Activated T-helper 1 cell treated with anti-CD3 and anti-CD28 coated beads, Interleukin-12 subunit alpha, Interleukin-12 subunit beta, Interleukin-2, Interleukin-4 antibody, amounts not matched to agents 30 ng/mL and 10 ng/mL and 1 ng/mL, durations not matched to agents 14 hours and 24 hours and 36 hours (primary cell): Measurements from ENCODE around the gene TUBB2B. TPM values are rescaled to one million over a fixed set of nuclear protein-coding genes. Genes with fewer than 3 reads are reported as not detected.

Experiments
- DNase-seq: peaks from one replicate; pipeline ENCODE4 v3.0.0; 2021; ENCODE audit warnings: low spot score
- H3K27ac Mint-ChIP-seq: one replicate; pipeline ENCODE4 v1.8.0; 2021; ENCODE audit warnings: mild to moderate bottlenecking, mixed read lengths
- H3K27me3 Mint-ChIP-seq: one replicate; pipeline ENCODE4 v1.8.0; 2022; ENCODE audit warnings: mild to moderate bottlenecking, moderate library complexity, mixed read lengths; ENCODE audit not compliant: insufficient read depth
- H3K36me3 Mint-ChIP-seq: one replicate; pipeline ENCODE4 v1.8.0; 2021; ENCODE audit warnings: low read depth, mixed read lengths
- H3K4me1 Mint-ChIP-seq: one replicate; pipeline ENCODE4 v1.8.0; 2021; ENCODE audit warnings: low read depth, mixed read lengths
- H3K4me3 Mint-ChIP-seq: one replicate; pipeline ENCODE4 v1.8.0; 2021; ENCODE audit warnings: mild to moderate bottlenecking, moderate library complexity, mixed read lengths
- H3K9me3 Mint-ChIP-seq: one replicate; pipeline ENCODE4 v1.8.0; 2021; ENCODE audit warnings: mixed read lengths
- intact Hi-C: fragments of 100-400 bp; cut with micrococcal nuclease; formaldehyde crosslinking; loops from one replicate; pipeline ENCODE4 v1.15.1; 2024
- total RNA-seq: library from RNA; stranded (reverse); gene quantifications from 2 replicates; pipeline ENCODE4 v1.2.3, GENCODE V29; 2022

TUBB2B gene
- total RNA-seq, 1 donor from 2014 or later, result 0.57 TPM

DNA sequence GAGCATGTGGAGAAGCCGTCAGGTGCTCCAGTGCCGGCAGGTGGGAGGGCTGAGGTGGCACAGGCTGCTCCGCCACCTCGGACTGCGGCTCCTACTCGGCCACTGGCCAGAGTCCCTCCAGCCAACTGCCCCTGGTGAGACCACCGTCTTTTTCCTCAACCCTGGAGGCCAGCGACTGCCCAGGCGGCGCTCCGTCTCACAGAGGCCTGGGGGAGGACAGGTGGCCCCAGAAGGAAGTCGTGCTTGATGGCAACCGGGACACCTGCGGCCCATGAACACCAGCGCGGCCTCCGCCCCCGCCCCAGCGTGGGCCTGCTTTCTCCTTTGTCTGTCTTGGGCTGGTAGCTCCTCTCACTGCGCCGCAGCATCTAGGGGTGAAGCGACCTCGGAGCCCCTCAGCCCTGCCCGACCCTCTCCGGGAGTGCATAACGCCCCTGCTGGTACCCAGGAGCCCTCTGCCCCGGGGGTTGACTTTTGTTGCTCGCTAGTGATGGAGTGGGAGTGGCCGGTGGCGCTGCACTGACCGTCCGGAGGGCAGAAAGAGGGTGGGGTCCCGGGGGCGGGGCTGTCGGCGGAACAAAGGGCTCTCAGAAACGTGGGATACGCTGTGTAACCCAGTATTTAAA, 706 bp upstream of the TUBB2B start:
- no peak overlapping the region for H3K27ac Mint-ChIP-seq
- intact Hi-C loops, result loop anchor here (2.0 to 5.0 kb wide), 3 partner anchors 67 to 1851 kb away; no protein-coding TSS in a partner anchor
- H3K27me3 Mint-ChIP-seq, result peaks cover 77% of the 10 kb centered on the region
- peaks cover 46% of the 10 kb centered on the region for H3K4me1 Mint-ChIP-seq
- DNase-seq, result no peak
- H3K4me3 Mint-ChIP-seq, result peak overlapping the region; percentile 66
- no peaks in the 10 kb centered on the region for H3K36me3 Mint-ChIP-seq
- H3K9me3 Mint-ChIP-seq, result no peaks in the 10 kb centered on the region

DNA sequence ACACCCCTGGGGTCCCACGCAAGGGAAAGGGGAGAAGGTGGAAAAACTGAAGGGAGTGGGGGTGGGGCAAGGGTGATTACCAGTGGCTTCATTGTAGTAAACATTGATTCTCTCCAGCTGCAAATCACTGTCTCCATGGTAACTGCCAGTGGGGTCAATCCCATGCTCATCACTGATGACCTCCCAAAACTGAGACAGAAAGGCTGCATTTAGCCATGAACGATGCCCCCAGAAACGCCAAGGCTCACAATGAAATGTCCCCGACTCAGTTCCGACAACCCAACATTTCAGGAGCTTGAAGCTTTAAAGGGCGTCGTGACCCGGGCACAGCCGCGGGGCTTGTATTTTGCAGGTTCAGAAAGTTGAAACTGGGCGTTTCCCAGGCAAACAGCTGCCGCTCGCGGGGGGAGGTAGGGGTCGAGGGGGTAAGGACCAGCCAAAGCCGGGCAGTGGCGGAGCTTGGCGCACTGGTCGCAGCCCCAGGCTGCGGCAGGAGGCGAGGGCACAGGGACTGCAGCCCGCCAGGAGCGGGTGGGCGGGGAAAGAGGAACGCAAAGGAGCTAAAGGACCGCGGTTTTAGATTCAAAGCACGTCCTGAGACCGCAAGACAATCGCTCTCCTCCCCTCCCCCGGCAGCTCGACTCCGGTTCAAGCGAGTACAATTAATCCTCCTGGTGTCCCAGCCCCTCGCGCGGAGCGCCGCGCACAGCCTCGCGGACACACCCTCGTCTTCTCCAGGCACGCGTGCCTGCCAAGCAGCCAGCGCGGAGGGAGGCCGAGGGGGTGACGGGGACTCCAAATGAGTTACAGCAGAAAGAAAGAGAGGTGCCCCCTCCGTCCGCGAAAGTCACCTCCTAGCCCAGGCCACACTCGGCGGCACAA, 731 bp downstream of the TUBB2B start:
- Mint-ChIP-seq H3K9me3 (peaks cover 5% of the 10 kb centered on the region), H3K27ac (no peak overlapping the region), H3K36me3 (no peaks in the 10 kb centered on the region), H3K4me1 (peaks cover 38% of the 10 kb centered on the region), H3K4me3 (peak overlapping the region; percentile 71), H3K27me3 (peaks cover 72% of the 10 kb centered on the region)
- no peak for DNase-seq
- intact Hi-C loops, result loop anchor here (2.0 to 5.0 kb wide), 3 partner anchors 18 to 1849 kb away; no protein-coding TSS in a partner anchor

DNA sequence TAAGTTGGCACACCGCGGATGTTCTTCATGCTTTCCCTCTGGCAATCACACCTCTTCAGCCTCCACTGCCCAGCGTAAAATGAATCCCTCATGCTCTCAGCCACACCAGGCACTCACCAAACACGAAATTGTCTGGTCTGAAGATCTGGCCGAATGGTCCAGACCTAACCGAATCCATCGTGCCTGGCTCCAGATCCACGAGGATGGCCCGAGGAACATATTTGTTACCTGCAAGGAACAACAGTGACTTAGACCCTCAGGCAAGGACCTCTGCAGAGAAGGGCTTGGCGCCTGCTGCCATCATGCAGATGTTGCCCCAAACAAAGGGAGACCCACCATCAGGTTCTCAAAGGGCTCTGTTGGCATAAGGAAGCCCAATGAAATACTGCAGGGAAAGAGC, 1.4 kb downstream of the TUBB2B start:
- Mint-ChIP-seq H3K9me3 (peaks cover 5% of the 10 kb centered on the region), H3K4me1 (peaks cover 33% of the 10 kb centered on the region), H3K27me3 (peaks cover 65% of the 10 kb centered on the region), H3K4me3 (no peak overlapping the region), H3K36me3 (no peaks in the 10 kb centered on the region), H3K27ac (no peak overlapping the region)
- DNase-seq, result no peak
- intact Hi-C loops, result loop anchor here (2.0 to 5.0 kb wide), 3 partner anchors 17 to 1849 kb away; no protein-coding TSS in a partner anchor

DNA sequence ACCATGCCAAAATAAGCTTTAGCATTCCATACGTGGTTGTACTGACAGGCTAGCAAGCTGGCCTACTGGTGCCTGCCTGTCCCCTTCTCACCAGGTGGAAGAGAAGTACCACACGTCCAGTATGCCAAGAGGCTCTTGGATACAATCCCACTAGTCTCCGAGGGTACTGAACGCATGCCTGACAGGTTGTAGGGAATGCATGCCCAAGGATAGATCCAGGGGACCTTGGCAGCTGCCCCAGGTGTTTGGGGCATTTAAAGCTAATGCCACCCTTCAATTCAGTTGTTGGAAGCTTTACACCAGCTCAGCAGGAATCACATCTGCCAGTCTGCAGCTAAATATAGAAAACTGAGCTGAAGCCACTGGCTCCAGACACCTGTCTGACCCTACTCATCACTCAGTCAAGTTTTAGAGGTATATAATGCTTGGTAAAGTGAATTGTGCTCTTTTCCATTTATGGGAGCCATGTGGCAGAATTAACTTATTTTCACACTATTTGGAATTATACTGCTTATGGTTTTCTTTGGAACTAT, 4.9 kb downstream of the TUBB2B start:
- Mint-ChIP-seq H3K4me1 (peaks cover 11% of the 10 kb centered on the region), H3K9me3 (peaks cover 5% of the 10 kb centered on the region), H3K27me3 (peaks cover 52% of the 10 kb centered on the region), H3K36me3 (no peaks in the 10 kb centered on the region), H3K27ac (no peak overlapping the region), H3K4me3 (no peak overlapping the region)
- DNase-seq, result no peak
- intact Hi-C loops, result no loop called here

DNA sequence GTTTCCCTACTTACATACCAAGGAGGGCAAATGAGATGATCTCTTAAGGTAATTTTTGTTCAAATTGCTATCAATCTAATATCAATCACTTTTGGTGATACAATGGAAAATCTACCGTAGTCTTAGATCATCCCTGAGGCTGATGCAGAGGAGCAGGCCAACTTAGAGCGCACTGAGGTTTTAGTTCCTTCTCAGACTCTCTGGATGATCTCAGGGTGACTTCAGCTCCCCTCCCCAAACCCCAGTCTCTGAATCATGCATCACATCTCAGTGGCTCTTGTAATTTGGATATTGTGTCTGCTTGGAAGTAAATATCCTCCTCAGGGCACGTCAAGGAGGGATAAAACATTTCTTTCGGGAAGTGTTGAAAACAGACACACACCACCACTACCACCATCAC, 5.9 kb downstream of the TUBB2B start:
- peaks cover 53% of the 10 kb centered on the region for H3K27me3 Mint-ChIP-seq
- no peak for DNase-seq
- peaks cover 5% of the 10 kb centered on the region for H3K4me1 Mint-ChIP-seq
- H3K4me3 Mint-ChIP-seq, result no peak overlapping the region
- H3K9me3 Mint-ChIP-seq, result peaks cover 5% of the 10 kb centered on the region
- H3K27ac Mint-ChIP-seq, result no peak overlapping the region
- no peaks in the 10 kb centered on the region for H3K36me3 Mint-ChIP-seq
- intact Hi-C loops, result no loop called here

DNA sequence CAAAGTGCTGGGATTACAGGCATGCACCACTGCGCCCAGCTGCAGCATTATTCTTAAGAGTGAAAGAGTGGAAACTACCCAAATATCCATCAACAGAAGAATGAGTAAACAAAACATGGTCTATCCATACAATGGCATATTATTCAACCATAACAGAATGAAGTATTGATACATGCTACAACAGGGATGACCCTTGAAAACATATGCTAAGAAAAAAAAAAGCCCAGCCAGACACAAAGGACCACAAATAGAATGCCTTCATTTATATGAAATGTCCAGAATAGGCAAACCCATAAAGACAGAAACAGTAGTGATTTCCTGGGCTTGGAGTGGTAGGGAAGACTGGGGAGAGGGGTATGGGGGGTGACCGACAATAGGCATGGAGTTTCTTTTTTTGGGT, 7.1 kb downstream of the TUBB2B start:
- no peak overlapping the region for H3K27ac Mint-ChIP-seq
- intact Hi-C loops, result no loop called here

DNA sequence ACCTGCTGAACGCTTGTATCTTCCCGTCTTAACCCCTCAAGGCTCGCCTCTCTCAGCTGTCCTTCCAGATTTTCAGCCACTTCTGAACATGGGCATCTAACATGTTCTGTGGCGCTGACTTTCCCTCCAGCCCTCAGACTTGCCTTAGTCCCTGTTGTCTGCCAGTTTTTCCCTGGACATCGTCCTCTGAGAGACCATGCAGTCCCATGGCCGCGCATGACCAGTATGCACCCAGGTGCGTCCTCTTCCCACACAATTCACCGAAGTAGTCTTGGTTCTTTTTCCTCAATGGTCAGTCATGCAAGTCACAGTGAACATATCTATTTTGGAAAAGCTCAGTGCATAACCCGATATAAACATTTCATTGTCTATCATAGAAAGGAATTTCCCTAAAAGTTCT, 9.2 kb downstream of the TUBB2B start:
- Mint-ChIP-seq H3K36me3 (no peaks in the 10 kb centered on the region), H3K4me3 (no peak overlapping the region), H3K9me3 (peaks cover 5% of the 10 kb centered on the region), H3K27ac (no peak overlapping the region), H3K27me3 (peaks cover 42% of the 10 kb centered on the region), H3K4me1 (no peaks in the 10 kb centered on the region)
- DNase-seq, result no peak
- intact Hi-C loops, result no loop called here

More for the DNA sequence above, 7.1 kb downstream of the TUBB2B start:
- peaks cover 45% of the 10 kb centered on the region for H3K27me3 Mint-ChIP-seq
- peaks cover 5% of the 10 kb centered on the region for H3K9me3 Mint-ChIP-seq
- no peaks in the 10 kb centered on the region for H3K4me1 Mint-ChIP-seq
- no peak for DNase-seq
- no peak overlapping the region for H3K4me3 Mint-ChIP-seq
- no peaks in the 10 kb centered on the region for H3K36me3 Mint-ChIP-seq

DNA sequence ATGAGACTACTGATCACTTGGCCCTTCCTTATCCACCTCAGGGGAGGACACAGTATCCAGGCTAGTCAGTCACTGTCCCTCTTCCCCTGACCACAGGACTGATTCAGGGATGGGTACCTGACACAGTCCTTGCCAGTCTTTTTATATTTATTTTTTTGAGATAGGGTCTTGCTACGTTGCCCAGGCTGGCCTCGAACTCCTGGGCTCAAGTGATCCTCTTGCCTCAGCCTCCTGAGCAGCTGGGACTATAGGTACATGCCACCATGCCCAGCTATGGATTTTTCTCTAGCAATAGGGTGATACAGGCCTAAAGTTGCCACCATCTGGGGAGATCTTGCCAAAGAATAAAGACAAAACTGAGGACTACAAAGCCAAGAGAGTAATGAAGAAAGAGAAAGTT, 10.2 kb downstream of the TUBB2B start:
- H3K27me3 Mint-ChIP-seq, result peaks cover 40% of the 10 kb centered on the region
- no peaks in the 10 kb centered on the region for H3K36me3 Mint-ChIP-seq
- intact Hi-C loops, result no loop called here
- H3K4me1 Mint-ChIP-seq, result no peaks in the 10 kb centered on the region
- DNase-seq, result no peak
- H3K27ac Mint-ChIP-seq, result no peak overlapping the region
- no peak overlapping the region for H3K4me3 Mint-ChIP-seq
- H3K9me3 Mint-ChIP-seq, result peaks cover 4% of the 10 kb centered on the region

DNA sequence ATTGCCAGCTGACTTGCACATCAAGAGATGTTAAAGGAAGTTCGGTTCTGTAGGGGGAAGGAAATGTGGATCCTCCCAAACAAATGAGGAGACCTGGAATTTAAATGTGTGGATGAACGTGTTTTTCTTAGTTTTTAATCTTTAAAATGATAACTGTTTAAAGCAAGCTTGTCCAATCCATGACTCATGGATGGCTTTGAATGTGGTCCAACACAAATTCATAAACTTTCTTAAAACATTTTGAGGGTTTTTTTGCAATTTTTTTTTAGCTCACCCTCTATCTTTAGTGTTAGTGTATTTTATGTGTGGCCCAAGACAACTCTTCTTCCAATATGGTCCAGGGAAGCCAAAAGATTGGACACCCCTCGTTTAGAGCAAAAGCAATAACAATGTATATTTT, 12.6 kb downstream of the TUBB2B start:
- Mint-ChIP-seq H3K27me3 (peaks cover 37% of the 10 kb centered on the region), H3K4me3 (no peak overlapping the region), H3K36me3 (no peaks in the 10 kb centered on the region), H3K27ac (no peak overlapping the region), H3K9me3 (no peaks in the 10 kb centered on the region), H3K4me1 (peaks cover 4% of the 10 kb centered on the region)
- intact Hi-C loops, result no loop called here
- no peak for DNase-seq

DNA sequence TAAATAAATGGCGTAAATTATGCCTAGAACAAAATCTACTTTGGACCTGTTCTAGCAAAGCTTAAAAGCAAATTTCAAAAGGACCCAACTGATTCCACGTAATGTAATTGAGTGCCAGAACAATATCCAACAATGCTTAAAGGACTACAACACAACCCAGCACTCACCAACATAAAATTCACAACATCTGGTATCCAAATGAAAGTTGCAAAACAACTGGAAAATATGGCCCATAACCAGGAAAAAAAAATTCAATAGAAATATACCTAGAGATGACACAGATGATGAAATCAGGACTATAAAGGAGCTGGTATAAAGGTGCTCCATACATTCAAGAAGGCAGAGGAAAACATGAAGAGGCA, 14.1 kb downstream of the TUBB2B start:
- Mint-ChIP-seq H3K9me3 (no peaks in the 10 kb centered on the region), H3K27ac (no peak overlapping the region), H3K4me1 (peaks cover 20% of the 10 kb centered on the region), H3K27me3 (peaks cover 31% of the 10 kb centered on the region), H3K4me3 (no peak overlapping the region), H3K36me3 (no peaks in the 10 kb centered on the region)
- DNase-seq, result no peak
- intact Hi-C loops, result no loop called here

DNA sequence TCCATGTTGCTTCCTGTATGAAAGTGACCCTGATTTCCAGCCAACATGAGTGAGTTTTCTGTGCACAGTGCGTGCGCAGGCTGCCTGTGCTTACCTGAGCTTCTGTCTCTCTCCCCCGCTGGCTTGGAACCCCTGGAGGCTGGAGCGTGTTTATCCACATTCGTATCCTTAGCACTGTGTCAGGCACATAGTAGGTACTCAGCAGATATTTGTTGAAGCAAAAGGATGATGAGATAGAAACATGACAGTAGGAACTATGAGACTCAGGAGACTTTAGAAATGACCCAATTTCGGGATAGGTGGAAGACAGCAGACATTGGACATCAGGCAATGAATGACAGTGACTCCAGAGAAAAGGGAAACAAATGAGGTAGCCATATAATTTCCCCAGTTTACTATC, 15.2 kb downstream of the TUBB2B start:
- H3K4me3 Mint-ChIP-seq, result no peak overlapping the region
- DNase-seq, result no peak
- H3K36me3 Mint-ChIP-seq, result no peaks in the 10 kb centered on the region
- H3K27me3 Mint-ChIP-seq, result peaks cover 21% of the 10 kb centered on the region
- peaks cover 28% of the 10 kb centered on the region for H3K4me1 Mint-ChIP-seq
- no peak overlapping the region for H3K27ac Mint-ChIP-seq
- H3K9me3 Mint-ChIP-seq, result no peaks in the 10 kb centered on the region
- intact Hi-C loops, result no loop called here

DNA sequence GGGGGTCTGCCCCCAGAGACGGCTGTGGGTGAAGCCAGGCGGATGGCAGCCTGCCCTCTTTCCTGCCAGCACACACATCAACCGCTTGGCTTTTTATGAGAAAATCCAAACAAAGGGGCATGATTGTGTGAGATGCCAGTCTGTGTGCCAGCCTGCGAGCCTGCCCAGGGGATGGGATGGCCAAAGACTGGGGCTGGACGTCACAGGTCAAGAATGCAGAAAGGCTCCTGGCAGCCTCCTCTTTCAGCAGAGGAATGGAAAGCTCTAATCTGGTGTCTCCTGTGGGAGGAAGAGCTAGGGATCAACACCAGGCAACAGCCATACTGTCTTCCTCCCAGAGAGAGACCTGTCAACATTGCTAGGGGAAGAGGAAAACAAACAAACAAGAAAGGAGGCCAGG, 15.8 kb downstream of the TUBB2B start:
- intact Hi-C loops, result no loop called here
- H3K9me3 Mint-ChIP-seq, result peaks cover 2% of the 10 kb centered on the region
- H3K4me1 Mint-ChIP-seq, result peaks cover 30% of the 10 kb centered on the region
- no peak overlapping the region for H3K27ac Mint-ChIP-seq
- no peak for DNase-seq
- H3K27me3 Mint-ChIP-seq, result peaks cover 20% of the 10 kb centered on the region
- H3K4me3 Mint-ChIP-seq, result no peak overlapping the region
- H3K36me3 Mint-ChIP-seq, result no peaks in the 10 kb centered on the region

DNA sequence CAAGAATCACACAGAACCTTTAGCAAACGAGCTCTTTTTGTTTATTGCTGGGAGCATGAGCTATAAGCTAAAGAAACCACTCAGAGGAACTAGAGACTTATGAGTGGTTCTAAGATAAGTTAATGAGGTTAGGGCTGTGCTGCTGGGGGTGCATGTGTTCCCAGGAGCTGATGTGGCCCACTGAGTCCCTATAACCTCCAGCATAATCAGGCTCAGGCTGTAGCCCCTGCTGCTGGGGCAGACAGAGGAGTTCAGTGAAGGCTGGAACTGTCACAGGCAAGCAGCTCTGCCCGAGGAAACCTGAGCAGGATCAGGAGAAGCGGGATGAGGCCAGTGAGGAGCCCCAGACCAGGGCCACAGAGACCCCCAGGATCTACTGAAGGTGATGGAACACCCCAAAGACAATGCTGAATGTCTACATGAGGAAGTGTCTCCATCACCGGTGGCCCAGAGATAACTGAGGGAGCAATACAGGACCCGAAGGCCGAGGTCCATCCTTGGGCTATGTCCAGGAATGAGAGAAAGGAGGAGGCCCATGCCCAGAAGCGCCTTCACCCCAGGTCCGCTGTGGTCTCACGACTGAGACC, 17.3 kb downstream of the TUBB2B start:
- Mint-ChIP-seq H3K27me3 (peaks cover 23% of the 10 kb centered on the region), H3K4me3 (no peak overlapping the region), H3K36me3 (no peaks in the 10 kb centered on the region), H3K27ac (peak overlapping the region; percentile 89), H3K4me1 (peaks cover 41% of the 10 kb centered on the region), H3K9me3 (peaks cover 3% of the 10 kb centered on the region)
- DNase-seq, result no peak
- intact Hi-C loops, result no loop called here
